Measurements from ENCODE around the gene SMIM10.

GRCh38 chrX:134981910-134982309 lies 8.9 kb upstream of the SMIM10 start:
- TF ChIP-seq YY1 (IDR thresholded peaks at IDR 0.05; ENCODE audit: insufficient read depth, insufficient read length) (no peak), ZNF274 (IDR thresholded peaks at IDR 0.05; ENCODE audit: low read depth, low read length) (no peak), SUZ12 (IDR thresholded peaks at IDR 0.05; ENCODE audit: extremely low read depth, insufficient read depth, insufficient read length) (no peak)
